Activated T-helper 2 cell treated with anti-CD3 and anti-CD28 coated beads, Interferon-gamma antibody, Interleukin-2, Interleukin-4, amounts not matched to agents 10 μg/mL and 5 μg/mL and 100 μg/mL, durations not matched to agents 14 hours and 24 hours and 36 hours (primary cell): Measurements from ENCODE around the gene TM7SF2. TPM values are rescaled to one million over a fixed set of nuclear protein-coding genes. Genes with fewer than 3 reads are reported as not detected.
"Not testable (repeated sequence)": the region's sequence is repeated elsewhere in the genome, so short reads cannot be mapped to it uniquely, and the experiment has no call there.

Source experiments
- DNase-seq: peaks from one replicate; pipeline ENCODE4 v3.0.0; 2021; ENCODE audit warnings: low spot score
- H3K27ac Mint-ChIP-seq: one replicate; pipeline ENCODE4 v1.8.0; 2021; ENCODE audit warnings: mixed read lengths
- H3K27me3 Mint-ChIP-seq: one replicate; pipeline ENCODE4 v1.8.0; 2021; ENCODE audit warnings: low read depth, mixed read lengths
- H3K36me3 Mint-ChIP-seq: one replicate; pipeline ENCODE4 v1.8.0; 2021; ENCODE audit warnings: low read depth, mixed read lengths
- H3K4me1 Mint-ChIP-seq: one replicate; pipeline ENCODE4 v1.8.0; 2021; ENCODE audit warnings: low read depth, mixed read lengths
- H3K4me3 Mint-ChIP-seq: one replicate; pipeline ENCODE4 v1.8.0; 2021; ENCODE audit warnings: low read depth, mild to moderate bottlenecking, moderate library complexity, mixed read lengths
- H3K9me3 Mint-ChIP-seq: one replicate; pipeline ENCODE4 v1.8.0; 2021; ENCODE audit warnings: mixed read lengths
- intact Hi-C: fragments of 100-400 bp; cut with micrococcal nuclease; formaldehyde crosslinking; loops from one replicate; pipeline ENCODE4 v1.15.1; 2023
- total RNA-seq: library from RNA; stranded (reverse); gene quantifications from 2 replicates; pipeline ENCODE4 v1.2.3, GENCODE V29; 2022

TM7SF2 gene
- total RNA-seq, 1 donor from 2014 or later, result 36.9 TPM

- Mint-ChIP-seq H3K36me3 (no peaks in the 10 kb centered on the region), H3K27me3 (peaks cover 10% of the 10 kb centered on the region), H3K9me3 (no peaks in the 10 kb centered on the region), H3K4me1 (peaks cover 13% of the 10 kb centered on the region), H3K27ac (no peak overlapping the region), H3K4me3 (no peak overlapping the region)
- no peak for DNase-seq
- intact Hi-C loops, result no loop called here
Measured at GRCh38 chr11:65148657-65149056, 37.0 kb downstream of the TM7SF2 start.

- H3K36me3 Mint-ChIP-seq, H3K27ac Mint-ChIP-seq, DNase-seq, H3K4me3 Mint-ChIP-seq, H3K9me3 Mint-ChIP-seq, intact Hi-C loops, H3K27me3 Mint-ChIP-seq: not testable (repeated sequence)
- H3K4me1 Mint-ChIP-seq, result peaks cover 13% of the 10 kb centered on the region
Measured at GRCh38 chr11:65150131-65150508, 38.4 kb downstream of the TM7SF2 start.

GRCh38 chr11:65150509-65151299 lies 39.0 kb downstream of the TM7SF2 start:
- DNase-seq, result no peak
- Mint-ChIP-seq H3K9me3 (no peaks in the 10 kb centered on the region), H3K4me3 (no peak overlapping the region), H3K36me3 (no peaks in the 10 kb centered on the region), H3K27me3 (peaks cover 6% of the 10 kb centered on the region), H3K4me1 (peaks cover 13% of the 10 kb centered on the region), H3K27ac (no peak overlapping the region)
- intact Hi-C loops, result no loop called here

- DNase-seq, result no peak
- Mint-ChIP-seq H3K27ac (no peak overlapping the region), H3K27me3 (no peaks in the 10 kb centered on the region), H3K4me3 (no peak overlapping the region), H3K36me3 (no peaks in the 10 kb centered on the region), H3K4me1 (peaks cover 13% of the 10 kb centered on the region), H3K9me3 (no peaks in the 10 kb centered on the region)
- intact Hi-C loops, result no loop called here
Measured at GRCh38 chr11:65151331-65151899, 39.7 kb downstream of the TM7SF2 start.

- no peak overlapping the region for H3K27ac Mint-ChIP-seq
- H3K4me3 Mint-ChIP-seq, result no peak overlapping the region
- no peaks in the 10 kb centered on the region for H3K9me3 Mint-ChIP-seq
- H3K36me3 Mint-ChIP-seq, result no peaks in the 10 kb centered on the region
- H3K27me3 Mint-ChIP-seq, result no peaks in the 10 kb centered on the region
- intact Hi-C loops, result no loop called here
- no peak for DNase-seq
- peaks cover 13% of the 10 kb centered on the region for H3K4me1 Mint-ChIP-seq
Measured at GRCh38 chr11:65152122-65152521, 40.5 kb downstream of the TM7SF2 start.

- Mint-ChIP-seq H3K36me3 (no peaks in the 10 kb centered on the region), H3K9me3 (no peaks in the 10 kb centered on the region), H3K27me3 (peaks cover 8% of the 10 kb centered on the region), H3K27ac (no peak overlapping the region), H3K4me1 (peaks cover 5% of the 10 kb centered on the region), H3K4me3 (no peak overlapping the region)
- DNase-seq, result no peak
- intact Hi-C loops, result no loop called here
Measured at GRCh38 chr11:65156256-65156655, 44.6 kb downstream of the TM7SF2 start.

GRCh38 chr11:65156926-65157325 lies 45.3 kb downstream of the TM7SF2 start:
- intact Hi-C loops, result no loop called here
- DNase-seq, result no peak
- peaks cover 5% of the 10 kb centered on the region for H3K4me1 Mint-ChIP-seq
- no peaks in the 10 kb centered on the region for H3K9me3 Mint-ChIP-seq
- peaks cover 8% of the 10 kb centered on the region for H3K27me3 Mint-ChIP-seq
- no peak overlapping the region for H3K27ac Mint-ChIP-seq
- no peaks in the 10 kb centered on the region for H3K36me3 Mint-ChIP-seq
- H3K4me3 Mint-ChIP-seq, result no peak overlapping the region

- H3K27me3 Mint-ChIP-seq, result peaks cover 8% of the 10 kb centered on the region
- H3K27ac Mint-ChIP-seq, result no peak overlapping the region
- intact Hi-C loops, result no loop called here
- no peaks in the 10 kb centered on the region for H3K9me3 Mint-ChIP-seq
- peaks cover 2% of the 10 kb centered on the region for H3K4me1 Mint-ChIP-seq
- no peak for DNase-seq
- H3K36me3 Mint-ChIP-seq, result no peaks in the 10 kb centered on the region
- H3K4me3 Mint-ChIP-seq, result no peak overlapping the region
Measured at GRCh38 chr11:65157336-65157735, 45.7 kb downstream of the TM7SF2 start.

GRCh38 chr11:65159012-65159411 lies 47.3 kb downstream of the TM7SF2 start:
- Mint-ChIP-seq H3K36me3 (no peaks in the 10 kb centered on the region), H3K9me3 (no peaks in the 10 kb centered on the region), H3K27ac (no peak overlapping the region), H3K4me1 (no peaks in the 10 kb centered on the region), H3K27me3 (peaks cover 8% of the 10 kb centered on the region), H3K4me3 (no peak overlapping the region)
- intact Hi-C loops, result no loop called here
- no peak for DNase-seq

- Mint-ChIP-seq H3K4me1 (no peaks in the 10 kb centered on the region), H3K27ac (no peak overlapping the region)
- intact Hi-C loops, result no loop called here
Measured at GRCh38 chr11:65160643-65161042, 49.0 kb downstream of the TM7SF2 start.

GRCh38 chr11:65163684-65164083 lies 52.0 kb downstream of the TM7SF2 start:
- Mint-ChIP-seq H3K4me1 (peaks cover 2% of the 10 kb centered on the region), H3K9me3 (no peaks in the 10 kb centered on the region), H3K27me3 (peaks cover 8% of the 10 kb centered on the region), H3K36me3 (no peaks in the 10 kb centered on the region), H3K27ac (no peak overlapping the region), H3K4me3 (no peak overlapping the region)
- intact Hi-C loops, result no loop called here
- no peak for DNase-seq

More at GRCh38 chr11:65160643-65161042, 49.0 kb downstream of the TM7SF2 start:
- H3K27me3 Mint-ChIP-seq, result peaks cover 8% of the 10 kb centered on the region
- DNase-seq, result no peak
- H3K9me3 Mint-ChIP-seq, result no peaks in the 10 kb centered on the region
- H3K4me3 Mint-ChIP-seq, result no peak overlapping the region
- H3K36me3 Mint-ChIP-seq, result no peaks in the 10 kb centered on the region
